C1 segment of cervical spinal cord (tissue), 14 donors: ENCODE measurements around the gene CTNNBIP1.
A peak's percentile ranks its signal among the peaks of the same experiment; 100 is the strongest.

Experiments used
- DNase-seq, 14 donors: peaks; one replicate each; lab custom pipeline; 2025; lab: John Stamatoyannopoulos, UW

The CTNNBIP1 gene

DNA sequence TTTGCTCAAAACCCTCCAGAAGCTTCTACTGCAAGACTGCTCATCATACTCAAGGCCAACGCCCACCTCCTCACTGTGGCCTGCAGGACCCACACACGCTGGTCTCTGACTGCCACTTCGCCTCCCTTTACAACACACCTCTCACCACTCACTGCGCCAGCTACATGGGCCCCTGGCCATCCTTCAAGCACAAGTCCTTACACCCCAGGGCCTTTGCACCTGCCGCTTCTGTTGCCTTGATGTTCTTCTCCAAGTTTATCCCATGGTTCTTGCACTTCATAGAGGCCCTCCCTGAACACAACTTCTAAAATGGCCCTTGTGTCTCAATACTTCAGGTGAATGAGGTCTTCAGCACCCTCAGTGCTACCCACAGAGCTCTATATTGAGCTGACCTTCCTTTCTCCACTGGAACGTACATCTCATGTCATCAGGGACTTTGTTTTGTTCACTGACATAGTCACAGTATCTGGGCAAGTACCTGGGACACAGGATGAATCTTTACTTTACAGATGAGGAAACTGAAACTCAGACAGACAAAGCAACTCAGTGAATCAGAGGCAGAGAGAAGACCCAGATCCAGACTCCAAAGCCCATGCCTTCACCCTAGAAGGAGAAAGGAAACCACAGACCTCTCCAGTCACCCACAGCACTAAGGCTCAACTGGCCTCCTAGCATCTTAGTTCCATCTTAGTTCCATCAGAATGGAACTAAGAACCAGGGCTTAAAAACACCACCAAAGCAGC lies 51.6 kb downstream of the CTNNBIP1 start:
- DNase-seq: no peak

DNA sequence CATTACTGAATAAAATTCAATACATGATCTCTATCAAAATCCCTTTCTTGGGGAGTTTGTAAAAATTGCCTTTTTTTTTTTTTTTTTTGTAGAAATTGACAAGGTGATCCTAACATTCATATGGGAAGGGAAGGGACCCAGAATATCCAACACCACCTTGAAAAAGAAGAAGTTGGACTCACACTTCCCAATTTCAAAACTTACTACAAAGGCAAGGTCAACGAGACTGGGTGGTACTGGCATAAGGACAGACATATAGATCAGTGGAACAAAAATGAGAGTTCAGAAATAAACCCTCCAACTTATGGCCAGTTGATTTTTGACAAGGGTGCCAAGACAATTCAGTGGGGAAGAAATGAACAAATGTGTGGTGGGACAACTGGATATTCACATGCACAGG lies 54.9 kb downstream of the CTNNBIP1 start:
- DNase-seq: no peak

DNA sequence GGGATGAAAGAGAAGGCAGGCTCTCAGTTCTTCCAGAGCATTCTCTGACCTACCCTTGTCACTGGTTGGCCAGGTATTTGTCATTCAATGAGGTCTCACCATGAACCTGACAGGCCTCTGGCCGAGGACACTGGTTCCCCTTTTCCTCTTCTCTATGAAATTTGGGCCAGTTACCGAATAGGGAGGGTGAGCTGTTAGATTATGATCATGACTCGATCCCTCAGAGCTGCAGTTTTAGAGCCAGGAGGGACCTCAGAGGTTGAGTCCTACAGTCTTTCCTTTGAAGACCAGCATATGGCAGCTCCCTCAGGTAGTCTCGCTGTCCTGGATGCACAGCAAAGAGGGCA lies 56.8 kb downstream of the CTNNBIP1 start:
- no peak for DNase-seq

DNA sequence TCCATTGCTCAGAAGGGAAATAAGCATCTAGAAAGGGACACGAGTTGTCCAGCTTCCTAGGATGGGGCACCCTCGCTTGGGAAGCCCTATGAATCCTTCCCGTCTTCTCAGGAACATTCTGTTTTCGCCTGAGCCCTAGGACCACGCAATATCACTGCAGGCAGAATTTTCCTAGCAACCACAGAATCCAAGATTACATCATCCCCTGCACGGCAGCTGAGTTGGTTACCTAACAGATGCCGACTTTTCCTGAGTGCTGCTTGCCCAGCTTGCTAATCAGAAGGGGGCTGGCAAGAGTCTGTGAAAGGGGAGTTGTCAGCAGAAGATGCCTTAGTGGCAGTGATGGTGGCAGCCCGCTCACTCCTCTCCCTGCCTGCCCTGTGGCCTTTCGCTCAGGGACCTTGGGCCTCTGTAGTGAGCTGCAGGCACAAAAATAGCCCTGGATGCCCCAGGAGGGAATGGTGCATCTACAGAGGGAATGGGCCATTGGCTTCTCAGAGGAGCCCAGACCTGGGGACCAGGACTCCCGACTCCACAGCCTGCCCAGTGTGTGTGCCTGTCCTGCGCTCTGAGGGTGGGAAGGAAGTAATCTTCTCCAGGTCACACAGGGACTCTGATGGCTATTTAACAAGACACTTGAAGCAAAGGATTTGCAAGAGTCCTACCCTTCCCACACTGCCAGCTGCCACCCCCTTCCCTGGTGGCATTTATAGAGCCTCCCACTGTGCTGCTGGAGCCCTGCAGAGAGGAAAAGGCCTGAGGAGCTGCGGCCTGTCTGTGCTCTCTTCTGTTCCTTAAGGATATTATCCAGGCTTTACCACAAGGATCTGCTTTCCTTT lies 57.4 kb downstream of the CTNNBIP1 start:
- DNase-seq: peak in 9 of 14 donors; percentile 17 to 94 (median 36)

GRCh38 chr1:9852004-9852403 lies 58.1 kb downstream of the CTNNBIP1 start:
- no peak for DNase-seq

GRCh38 chr1:9850442-9851162 lies 59.5 kb downstream of the CTNNBIP1 start:
- DNase-seq: peak in 1 of 14 donors; percentile 52

- DNase-seq: peak in 1 of 14 donors; percentile 81
Observed at GRCh38 chr1:9849691-9850441, 60.2 kb downstream of the CTNNBIP1 start.

DNA sequence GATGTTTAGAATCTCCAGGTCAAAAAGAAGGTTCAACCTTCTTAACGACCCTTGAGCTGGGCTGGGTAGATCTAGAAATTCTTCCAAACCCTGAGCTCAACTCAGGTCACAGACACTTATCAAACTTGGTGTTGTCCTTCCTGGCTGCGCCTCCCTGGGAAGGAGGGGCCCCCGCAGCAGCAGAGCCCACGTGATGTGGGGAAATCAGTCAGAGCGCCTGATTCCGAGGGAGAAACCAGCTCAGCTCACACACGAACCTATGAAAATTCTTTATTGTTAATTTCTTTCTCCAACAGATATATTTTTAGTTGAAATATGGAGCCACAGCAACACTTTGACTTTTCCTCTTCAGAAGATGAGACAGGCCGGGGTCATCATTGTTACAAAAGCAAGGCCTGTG lies 62.0 kb downstream of the CTNNBIP1 start:
- no peak for DNase-seq

- no peak for DNase-seq
Observed at GRCh38 chr1:9847269-9847668, 62.8 kb downstream of the CTNNBIP1 start.

- DNase-seq: no peak
Observed at GRCh38 chr1:9846611-9847171, 63.4 kb downstream of the CTNNBIP1 start.

- DNase-seq: peak in 1 of 14 donors; percentile 49
Observed at GRCh38 chr1:9845914-9846313, 64.2 kb downstream of the CTNNBIP1 start.

GRCh38 chr1:9844756-9845155 lies 65.3 kb downstream of the CTNNBIP1 start:
- no peak for DNase-seq

DNA sequence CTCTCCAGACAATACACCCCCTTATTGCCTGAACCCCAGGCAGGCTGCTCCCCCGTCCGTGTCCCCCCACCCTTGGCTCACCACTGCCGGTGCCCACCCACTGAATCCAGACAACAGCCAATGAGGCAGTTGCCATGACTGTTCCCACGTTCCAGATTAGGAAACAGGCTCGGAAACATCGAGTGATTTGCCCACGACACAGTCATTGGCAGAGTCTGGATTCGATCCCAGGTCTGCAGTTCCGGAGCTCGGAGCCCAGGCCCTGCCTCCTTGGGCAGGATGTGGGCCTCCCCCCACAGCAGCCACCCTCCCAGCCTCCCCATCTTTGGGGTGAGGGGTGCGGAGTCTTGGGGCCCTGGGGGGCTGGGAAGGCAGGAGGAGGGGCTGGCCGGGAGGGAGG lies 66.0 kb downstream of the CTNNBIP1 start:
- DNase-seq: peak in 1 of 14 donors; percentile 44

DNA sequence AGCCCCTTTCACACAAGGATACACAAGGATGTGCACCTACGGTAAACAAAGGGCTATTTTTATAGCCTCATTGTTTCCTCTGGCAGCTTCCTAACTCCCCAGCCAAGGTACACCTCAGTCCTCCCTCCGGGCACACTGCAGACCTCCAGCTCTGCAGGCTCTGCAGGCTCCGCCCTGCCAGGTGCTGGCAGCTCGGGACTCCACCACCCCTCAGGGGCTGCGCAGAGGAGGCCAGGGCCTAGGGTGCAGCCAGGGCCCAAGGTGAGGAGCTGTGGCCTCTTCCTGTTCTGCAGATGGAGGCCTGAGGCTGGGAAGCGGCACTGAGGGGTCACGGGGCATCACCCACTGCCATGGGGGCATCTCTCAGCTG lies 66.5 kb downstream of the CTNNBIP1 start:
- peak in 1 of 14 donors; percentile 26 for DNase-seq

DNA sequence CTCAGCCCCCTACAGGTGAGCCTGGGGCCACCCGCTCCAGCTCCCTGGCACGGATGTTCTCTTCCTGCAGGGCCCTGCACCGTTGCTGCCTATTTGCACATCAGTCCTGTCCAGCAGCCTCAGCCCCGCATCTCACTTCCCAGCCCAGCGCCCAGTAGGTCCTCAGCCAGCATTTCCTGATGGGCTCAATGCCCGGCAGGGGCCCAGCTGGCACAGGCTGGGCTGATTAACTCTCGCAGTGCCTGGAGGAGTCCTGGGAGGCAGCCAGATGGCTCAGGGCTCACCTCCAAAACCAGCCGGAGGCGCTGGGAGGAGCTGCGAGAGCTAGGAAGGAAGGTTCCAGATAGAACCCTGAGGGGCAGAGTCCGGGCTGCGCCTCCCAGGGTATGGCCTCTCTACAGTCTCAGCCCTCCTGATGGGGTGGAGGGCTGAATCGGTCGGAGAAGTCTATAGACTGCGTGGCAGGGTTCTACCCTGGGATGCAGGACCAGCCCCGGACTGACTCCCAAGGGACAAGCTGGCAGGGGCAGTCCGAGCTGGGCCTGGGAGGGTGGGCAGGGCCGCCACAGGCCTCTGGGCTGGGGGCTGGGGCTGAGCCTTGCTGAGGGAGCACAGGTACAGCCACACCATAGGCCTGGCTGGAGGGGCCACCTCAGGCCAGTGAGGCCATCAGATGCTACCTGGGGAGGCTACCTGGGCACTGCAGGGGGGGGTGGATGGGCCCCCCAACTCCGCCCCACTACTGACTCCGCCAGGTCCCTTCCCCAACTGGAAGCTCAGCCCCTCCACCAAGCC lies 67.1 kb downstream of the CTNNBIP1 start:
- DNase-seq: peak in 2 of 14 donors; percentile 37 to 86

- no peak for DNase-seq
Observed at GRCh38 chr1:9842073-9842711, 67.9 kb downstream of the CTNNBIP1 start.

DNA sequence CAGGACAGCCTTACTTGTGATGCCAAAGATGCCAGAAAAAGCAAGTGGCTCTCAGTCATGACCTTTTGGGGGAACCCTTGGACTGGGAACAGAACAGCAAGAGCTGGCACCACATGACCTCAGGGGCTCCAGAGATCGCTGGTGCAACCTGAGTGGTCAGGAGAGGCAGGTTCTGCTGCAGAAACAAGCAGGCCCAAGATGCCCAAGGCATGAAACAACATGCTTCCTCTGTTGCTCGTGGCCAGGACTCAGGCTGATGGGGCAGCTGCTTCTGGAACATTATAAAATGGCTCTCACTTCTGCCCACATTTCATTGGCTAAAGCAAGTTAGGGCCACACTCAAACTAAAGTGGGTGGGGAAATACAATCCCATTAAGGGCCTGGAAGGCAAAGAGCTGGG lies 68.6 kb downstream of the CTNNBIP1 start:
- no peak for DNase-seq

DNA sequence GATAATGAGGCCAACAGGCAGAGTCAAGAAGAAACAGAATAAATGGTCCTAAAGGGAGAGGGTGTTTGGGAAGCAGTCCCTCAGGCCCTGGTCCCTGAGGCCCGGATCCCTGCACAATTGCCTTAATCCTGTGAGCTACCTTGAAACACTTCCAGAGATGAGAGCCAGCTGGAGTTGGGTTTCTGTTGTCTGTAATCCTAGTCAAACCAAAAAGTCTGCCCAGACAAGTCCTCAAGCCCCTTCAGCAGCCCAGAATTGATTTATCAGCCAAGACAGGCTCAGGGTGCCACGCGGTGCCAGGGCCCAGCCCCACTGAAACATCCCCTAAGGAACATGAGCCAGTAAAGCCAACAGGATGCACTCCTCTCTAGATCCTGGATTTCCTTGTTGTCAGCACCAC lies 69.9 kb downstream of the CTNNBIP1 start:
- peak in 1 of 14 donors; percentile 42 for DNase-seq

DNA sequence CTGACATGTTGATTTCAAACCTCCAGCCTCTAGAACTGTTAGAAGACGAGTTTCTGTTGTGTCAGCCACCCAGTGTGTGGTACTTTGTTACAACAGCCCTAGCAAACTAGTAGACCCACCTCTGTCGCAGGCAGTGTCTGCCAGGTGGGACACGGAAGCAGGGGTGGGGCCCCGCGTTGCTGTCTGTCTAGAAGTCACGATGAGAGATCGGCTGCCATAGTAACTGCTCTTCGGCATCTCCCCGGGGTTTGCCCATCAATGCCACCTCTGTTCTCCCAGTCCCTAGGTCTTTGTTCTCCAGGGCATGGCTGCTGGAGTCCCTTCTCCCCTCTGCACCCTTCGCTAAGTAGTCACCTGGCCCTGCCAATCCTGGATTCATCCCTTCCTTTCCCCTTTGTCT lies 71.1 kb downstream of the CTNNBIP1 start:
- peak in 3 of 14 donors; percentile 21 to 65 (median 36) for DNase-seq

GRCh38 chr1:9836632-9836960 lies 73.5 kb downstream of the CTNNBIP1 start:
- no peak for DNase-seq
